ENCODE measurements around the gene GPATCH2L.

The GPATCH2L gene

DNA sequence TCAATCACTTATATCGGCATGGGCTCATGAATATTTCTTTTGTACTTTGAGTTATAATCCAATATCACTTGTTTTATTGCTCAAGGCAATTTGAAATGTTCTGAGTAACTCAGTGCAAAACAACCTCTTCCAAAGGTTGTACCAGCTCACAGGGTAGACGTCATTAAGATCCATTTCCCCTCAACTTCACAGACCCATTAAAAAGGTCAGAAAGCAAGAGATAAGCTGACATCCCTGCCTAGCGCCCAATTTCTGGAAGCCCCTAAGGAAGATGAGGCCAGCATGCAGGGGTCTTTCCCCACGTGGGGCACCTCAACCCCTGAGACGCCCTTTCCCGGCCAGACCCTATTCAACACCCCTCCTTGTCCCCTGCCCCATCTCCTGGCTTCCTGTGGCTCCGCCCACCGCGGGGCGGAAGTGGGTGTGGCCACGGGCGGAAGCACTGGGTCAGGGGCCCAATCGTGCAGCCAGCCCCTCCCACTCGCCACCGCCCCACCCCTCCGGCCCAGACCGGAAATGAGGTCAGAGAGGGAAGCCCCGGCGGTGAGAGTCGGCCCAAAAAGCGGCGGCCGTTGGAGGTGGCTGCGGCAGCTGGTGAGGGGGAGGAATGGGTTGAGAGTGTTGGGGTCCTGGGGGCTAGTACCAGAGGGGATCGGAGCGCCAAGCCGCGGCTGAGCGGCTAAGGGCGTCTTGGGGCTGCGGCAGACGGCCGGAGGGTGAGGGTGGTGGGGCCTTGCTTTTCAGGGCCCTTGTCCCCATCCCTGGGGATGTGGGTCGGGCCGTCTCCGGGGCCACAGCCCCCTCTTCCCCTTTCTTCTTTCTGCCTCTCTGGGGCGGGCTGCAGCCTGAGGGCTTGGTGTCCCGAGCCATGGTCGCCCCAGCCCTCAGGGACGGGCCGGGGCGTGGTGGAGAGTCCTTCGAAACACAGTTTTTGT lies at the start of gene GPATCH2L:
Gene GPATCH2L (plus strand): TSS at position 525 of the 935 bp plus-strand sequence. CDS start 2,442 bp downstream, outside the sequence.
- DNase-seq (ENCODE audit: low read depth, low spot score) = peak; percentile 98

DNA sequence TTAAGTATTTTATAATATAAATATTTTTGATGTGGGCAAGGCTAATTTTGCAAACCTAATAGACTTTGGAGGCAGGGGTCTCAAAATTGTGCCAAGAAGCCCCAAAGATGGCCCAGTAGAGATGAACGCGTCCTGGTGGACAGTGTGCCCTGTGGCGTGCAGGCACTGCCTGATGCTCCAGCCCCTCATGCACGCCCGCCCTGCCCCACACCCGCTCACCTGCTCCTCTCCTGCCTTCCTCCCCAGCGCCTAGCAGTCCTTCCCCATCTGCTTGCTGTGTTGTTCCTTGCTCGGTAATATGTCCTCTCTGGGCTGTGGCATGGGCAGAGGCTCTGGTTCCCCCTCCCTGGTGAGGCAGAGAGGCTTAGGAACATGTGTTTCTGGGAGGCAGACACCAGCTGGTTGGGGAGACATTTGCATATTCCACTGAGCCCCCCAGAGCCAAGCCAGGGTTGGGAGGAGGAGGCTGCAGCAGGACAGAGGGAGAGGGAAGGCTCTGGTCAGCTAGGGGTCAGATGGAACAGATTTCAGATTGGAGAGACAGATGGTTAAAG lies 46.8 kb upstream of the GPATCH2L start:
- DNase-seq (ENCODE audit: low read depth, low spot score) = no peak

DNA sequence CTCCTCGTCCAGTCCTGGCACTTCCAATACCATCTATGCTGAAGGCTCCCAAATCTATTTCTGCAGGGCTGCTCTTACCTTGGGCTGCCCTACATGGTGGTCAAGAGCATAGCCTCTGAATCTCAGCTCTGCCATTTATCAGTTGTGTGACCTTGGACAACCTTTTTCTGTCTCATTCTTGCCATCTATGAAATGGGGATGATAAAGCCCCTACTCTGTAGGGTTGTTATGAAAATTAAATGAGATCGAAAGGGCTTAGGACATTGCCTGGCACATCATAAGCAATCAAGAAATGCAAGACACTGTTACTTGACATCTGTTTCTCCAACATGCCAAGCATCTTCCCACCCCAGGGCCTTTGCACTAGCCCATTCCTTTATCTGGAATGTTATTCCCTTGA lies 45.5 kb upstream of the GPATCH2L start:
- no peak for DNase-seq (ENCODE audit: low read depth, low spot score)

DNA sequence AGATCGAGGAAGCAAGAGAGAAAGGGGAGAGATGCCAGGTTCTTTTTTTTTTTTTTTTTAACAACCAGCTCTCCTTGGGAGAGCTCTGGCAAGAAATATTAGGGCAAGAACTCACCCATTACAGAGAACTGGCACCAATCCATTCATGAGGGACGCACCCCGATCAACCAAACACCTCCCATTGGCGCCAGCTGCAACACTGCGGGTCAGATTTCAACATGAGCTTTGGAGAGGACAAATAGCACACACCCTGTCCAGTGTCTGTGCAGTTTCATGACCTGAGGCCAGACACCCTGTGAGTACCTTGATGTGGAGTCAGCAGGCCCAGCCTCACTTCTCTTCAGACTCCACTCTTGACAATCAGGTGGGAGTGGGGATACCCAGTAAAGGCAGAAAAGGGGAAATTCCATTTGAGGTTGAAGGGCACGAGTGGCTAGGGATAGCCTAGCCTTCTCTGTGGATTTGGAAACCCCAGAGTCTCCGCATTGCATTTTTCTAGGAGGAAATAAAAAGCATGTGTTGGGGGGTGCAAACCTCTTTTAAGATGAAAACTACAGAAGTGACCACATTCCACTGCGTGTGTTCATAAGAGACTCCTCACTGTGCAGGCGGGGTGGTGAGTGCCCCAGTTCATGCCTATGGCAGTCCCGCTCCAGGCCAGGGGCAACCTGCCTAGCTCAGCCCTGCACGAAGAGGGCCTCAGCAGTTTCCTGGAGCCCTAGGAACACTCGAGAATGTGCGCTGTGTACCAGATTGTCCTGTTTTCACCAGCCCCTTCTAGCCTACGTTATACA lies 42.4 kb upstream of the GPATCH2L start:
- DNase-seq (ENCODE audit: low read depth, low spot score) = no peak

DNA sequence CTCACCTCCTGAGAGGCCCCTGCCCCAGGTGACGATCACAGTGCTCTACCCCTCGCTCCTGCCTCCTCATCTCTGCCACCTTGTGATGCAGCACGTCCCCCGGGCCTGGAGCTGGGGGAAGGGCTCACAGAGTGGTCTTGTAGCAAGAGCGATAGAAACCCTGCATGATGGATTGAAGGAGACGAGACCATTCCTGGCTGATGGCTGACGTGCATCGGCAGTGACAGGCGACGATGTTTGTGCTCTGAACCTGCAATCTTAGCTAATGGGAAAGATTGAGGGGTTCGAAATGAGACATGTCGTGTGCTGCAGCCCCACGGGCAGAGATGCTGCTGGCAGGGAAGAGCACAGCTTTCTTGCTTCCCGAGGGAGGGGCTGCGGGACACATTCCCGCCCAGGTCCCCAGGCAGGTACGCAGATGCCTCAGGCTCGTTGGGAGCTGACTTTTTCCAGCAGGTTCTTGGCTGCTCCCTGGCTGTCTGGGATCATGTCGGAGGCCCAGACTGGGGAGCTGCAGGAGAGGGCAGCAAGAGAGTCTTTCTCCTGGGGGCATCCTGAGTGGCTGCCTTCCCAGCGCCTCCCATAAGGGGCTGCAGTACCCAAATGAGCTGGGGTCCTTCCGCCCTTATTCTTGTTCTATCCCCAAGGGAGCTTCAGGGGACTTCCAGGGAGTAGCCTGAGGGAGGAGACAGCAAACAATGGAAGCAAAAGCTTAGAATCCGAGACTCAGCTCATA lies 38.7 kb upstream of the GPATCH2L start:
- no peak for DNase-seq (ENCODE audit: low read depth, low spot score)

DNA sequence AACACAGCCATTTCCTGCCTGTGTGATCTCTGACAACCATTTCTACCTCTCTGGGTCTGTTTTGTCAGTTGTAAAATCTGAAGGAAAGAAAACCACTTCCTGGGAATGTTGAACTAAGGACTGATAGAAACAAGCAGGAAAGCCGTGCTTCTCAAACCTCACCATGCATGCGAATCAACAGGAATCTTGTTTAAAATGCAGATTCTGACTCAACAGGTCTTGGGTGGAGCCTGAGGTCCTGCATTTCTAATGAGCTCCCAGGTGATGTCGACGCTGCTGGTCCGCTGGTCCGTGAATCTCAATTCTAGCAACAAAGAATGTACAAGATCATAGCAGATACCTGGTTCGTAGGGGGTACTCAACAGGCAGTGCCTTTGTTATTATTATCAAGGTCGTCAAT lies 38.0 kb upstream of the GPATCH2L start:
- no peak for DNase-seq (ENCODE audit: low read depth, low spot score)

DNA sequence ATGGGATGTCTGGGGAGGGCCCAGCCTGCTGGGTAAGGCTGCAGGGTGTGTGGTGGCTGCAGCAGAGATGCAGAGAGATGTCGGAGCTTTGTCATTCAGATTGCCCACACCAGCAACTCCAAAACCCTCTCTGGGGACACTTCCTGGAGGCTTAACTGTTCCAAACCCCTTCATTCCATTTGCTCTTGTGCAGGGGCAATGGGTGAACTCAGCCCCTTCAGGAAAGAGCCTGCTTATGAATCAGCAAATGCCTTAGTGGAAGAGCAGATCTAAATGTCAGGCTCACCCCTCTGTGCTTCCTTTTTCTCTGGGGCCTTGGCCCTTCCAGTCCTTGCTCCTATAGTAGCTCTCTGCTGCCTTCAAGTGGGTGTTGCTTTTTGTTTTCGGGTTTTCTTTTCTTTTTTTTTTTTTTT lies 36.7 kb upstream of the GPATCH2L start:
- no peak for DNase-seq (ENCODE audit: low read depth, low spot score)

DNA sequence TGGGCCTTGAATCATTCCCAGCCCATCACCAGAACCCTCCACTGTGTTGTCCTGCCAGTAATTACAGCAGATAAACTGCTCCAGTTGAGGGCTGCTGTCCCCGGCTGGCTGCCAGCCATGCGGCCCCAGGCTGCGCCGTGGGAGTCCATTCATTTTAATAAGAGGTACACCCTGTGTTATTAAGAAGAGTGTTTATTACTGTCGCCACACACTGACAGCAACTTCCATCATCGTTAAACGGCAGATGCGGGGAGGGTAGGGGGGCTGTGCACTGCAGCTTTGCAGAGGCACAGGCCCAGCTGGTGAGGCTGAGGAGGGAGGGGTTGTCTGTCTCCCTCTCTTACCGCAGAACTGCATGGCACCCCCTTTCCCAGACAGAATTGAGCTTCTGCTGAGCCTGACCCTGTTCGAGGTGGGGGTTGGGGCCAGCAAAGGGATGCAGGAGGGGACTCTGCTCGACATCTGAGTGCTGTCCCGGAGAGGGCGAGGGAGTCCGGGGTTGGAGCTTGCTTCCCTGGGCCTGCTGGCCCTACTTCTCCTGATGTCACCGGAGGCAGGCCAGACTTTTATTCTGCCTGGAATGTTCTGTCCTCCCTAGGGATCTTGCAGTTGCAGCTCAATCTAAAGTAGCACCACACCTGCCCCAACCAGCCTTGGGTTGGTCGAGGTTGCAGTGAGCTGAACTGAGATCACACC lies 33.8 kb upstream of the GPATCH2L start:
- no peak for DNase-seq (ENCODE audit: low read depth, low spot score)

DNA sequence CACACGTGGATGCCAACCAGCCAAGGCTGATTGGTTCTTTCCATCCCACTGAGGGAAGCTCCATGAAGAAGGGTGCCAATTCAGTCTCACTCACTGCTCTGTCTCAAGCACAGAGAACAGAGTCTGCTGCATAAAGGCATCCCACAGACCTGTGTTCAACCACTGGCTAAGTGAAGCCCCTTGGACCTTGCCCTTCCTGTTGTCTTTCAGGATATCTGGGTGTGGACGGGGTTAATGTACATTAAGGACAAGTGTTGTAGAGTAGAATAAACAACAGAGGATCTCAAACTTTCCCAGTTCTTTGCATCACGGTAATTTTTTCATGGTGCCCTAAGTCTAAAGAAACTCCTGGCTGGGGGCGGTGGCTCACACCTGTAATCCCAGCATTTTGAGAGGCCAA lies 33.1 kb upstream of the GPATCH2L start:
- DNase-seq (ENCODE audit: low read depth, low spot score) = no peak

DNA sequence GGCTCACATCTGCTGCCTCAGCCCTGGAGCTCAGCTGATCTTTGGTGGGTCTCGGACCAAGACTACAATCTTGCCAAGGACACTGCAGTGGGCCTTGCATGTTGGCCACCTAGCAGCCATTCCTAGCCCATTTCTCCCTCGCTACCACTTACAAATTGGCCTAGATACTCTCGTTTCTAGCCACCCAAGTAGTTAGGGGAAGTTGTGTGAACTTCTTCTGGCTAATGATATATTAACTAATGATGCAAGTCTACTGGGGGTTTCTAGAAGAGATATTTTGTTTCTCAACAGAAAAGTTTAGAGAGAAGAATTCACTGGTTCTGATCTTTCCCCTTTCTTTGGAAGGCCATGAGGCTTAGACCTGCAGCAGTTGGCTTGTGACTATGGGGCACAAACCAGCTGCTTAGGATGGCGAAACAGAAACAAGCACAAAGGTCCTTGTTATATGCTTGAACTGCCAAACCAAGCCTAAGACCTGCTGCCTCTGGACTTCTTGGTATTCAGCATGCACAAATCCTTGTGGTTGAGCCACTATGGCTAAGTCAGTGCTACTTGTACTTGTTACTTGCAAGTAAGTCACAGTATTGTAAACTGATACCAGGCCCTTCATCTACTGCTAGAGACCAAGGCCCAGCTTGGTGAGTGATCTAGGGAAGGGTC lies 30.5 kb upstream of the GPATCH2L start:
- DNase-seq (ENCODE audit: low read depth, low spot score) = no peak

DNA sequence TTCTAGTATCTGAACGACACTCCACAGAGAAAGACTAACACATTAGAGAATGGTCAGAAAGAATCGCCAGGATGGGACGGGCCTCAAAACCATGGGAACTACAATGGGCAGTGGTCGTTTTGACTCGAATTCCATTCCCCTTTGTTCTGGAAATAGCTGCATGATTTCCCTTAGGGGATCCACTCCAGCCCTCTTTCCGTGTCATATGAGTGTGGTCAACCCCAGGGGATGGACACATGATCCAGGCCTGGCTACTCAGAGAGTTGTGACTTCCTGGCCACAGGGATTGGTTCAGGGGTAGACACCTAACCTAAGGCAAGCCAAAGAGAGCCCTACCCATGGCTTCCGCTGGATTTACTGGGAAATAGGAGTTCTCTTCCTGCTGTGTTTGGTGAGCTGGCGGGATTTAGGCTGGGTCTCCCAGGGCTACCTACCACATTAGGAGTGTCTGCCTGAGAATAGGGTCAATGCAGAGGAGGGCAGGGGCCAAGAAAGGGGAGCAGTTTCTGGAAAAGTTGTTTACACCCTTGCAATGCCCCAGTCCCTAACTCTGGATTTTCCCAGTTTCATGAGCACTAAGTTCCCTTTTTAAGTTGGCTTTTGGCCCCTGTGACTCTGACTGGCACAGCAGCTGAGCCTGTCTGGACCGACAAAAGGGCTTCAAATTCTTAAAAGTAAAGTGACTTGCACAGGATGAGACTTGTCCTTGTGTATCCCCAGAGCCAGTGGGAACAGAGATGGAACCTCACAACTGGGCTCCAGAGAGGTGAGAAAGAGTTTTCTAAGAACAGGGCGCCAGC lies 28.1 kb upstream of the GPATCH2L start:
- DNase-seq (ENCODE audit: low read depth, low spot score) = no peak

DNA sequence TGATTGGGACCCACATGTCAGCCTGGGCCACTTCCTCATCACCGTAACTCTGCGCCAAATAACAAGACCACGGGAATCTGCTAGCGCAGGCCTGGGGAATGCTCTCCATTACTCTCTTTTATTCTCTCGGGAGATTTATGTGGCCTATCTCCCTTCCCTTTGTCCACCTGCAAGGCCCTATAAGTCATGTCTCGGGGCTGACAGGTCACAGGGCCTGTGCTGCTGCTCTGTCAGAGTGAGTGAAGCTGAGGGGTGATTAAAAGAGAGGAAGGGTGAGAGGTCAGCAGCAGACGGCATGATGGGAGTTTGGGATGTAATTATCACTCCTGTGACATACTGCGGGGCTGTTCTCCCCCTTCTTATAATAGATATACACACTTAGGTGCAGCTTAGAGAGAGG lies 26.2 kb upstream of the GPATCH2L start:
- no peak for DNase-seq (ENCODE audit: low read depth, low spot score)

DNA sequence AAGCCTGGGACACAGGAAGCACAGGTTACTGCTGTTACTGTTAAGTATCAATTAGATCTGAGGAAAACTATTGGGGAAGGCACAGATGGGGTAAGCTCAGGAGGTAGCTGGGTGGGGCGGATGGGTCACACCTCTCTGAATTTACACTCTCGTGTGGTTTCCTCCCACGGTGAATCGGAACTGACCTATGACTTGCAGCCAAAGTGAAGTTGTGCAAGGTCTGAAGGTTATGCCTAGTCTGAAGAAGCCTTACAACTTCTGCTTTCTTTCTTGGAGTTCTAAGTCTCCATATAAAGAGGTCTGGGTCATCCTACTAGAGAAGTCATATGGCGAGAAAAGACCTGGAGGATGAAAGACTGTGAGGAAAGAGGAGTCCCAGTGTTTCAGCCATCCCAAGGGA lies 25.6 kb upstream of the GPATCH2L start:
- no peak for DNase-seq (ENCODE audit: low read depth, low spot score)

DNA sequence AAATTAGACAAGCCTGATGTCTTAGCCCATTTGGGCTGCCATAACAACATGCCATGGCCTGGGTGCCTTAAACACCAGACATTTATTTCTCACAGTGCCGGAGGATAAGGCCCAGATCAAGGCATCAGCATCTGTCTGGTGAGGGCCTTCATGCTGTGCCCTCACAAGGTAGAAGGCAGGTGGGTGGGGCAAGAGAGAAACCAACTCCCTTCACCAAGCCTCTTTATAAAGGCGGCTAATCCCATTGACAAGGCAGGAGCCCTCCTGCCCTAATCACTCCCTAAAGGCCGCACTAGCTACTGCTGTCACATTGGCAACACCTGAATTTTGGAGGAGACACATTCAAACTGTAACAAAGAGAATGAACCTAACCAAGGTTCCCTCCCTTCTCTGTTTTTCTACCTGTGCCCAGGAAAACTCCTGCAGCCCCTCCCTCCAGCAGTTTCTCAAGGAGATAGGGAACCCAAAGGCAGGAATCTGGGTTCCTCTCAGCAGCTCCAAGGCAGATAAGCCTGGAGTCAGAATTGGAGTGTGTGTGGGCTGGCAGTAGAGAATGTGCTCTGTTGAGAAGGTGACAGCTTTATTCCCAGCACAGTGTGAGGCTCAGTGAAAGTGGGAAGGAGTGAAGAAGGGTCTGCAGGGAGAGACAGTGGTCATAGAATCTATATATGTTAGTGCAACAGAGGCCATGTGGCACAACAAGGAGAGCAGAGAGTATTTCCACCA lies 21.7 kb upstream of the GPATCH2L start:
- DNase-seq (ENCODE audit: low read depth, low spot score) = no peak

DNA sequence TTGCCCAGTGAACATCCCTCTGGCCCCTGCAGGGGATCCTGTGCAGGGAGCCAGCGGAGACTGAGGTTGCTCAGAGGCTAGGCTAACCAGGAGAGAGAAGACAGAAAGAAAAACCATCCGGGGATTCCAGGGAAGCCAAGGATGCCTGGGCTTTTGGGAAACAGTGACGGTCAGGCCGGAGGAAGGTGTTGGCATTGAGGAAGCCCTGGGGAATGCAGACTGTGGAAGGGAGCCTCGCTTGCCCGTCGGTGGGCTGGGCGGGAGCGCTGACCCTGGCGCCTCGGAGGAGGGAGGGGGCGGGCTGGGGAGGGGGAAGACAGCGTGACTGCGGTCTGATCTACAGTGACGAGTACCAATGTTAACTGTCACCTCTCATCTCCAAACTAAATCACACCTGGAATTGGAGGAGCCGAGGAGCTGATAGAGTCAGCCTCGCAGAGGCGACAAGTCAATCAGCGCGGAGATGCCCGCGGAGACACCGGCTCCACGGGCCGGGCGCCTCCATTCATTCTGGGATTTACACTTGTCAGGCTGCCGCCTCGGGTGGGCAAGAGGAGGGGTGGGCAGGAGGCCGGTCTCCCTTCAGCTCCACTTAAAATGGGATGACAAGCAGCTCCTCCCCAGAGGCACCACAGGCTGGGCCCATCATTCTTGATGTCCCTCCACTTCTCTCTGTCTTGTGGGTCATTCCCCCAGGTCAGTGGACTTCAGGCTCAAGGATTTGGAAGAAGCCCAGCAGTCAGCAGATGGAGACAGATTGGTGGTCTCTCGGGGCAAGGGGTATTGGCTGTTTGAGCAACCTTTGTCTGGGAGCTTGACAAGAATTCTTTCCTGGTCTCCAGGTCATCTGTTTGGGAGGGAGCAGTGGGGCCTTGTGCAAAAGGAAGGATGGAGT lies 20.4 kb upstream of the GPATCH2L start:
- DNase-seq (ENCODE audit: low read depth, low spot score) = no peak

DNA sequence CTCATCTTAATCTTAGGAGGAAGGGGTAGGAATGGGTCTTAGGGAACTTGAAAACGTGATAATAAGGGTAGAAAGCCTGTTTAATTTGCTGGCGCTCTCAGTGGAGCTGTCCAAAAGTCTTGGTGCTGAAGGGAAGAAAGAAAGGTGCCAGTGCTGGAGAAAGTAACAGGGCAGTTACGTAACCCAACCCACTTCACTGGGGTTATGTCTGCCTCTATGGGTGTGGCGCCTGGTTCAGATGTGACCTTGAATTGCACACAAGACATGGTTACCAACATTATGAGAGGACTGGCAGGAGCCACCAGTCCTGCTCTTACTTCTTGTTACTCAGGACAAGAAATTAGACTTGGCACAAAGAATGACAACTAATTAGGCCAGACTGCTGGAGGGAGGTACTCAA lies 18.6 kb upstream of the GPATCH2L start:
- no peak for DNase-seq (ENCODE audit: low read depth, low spot score)

DNA sequence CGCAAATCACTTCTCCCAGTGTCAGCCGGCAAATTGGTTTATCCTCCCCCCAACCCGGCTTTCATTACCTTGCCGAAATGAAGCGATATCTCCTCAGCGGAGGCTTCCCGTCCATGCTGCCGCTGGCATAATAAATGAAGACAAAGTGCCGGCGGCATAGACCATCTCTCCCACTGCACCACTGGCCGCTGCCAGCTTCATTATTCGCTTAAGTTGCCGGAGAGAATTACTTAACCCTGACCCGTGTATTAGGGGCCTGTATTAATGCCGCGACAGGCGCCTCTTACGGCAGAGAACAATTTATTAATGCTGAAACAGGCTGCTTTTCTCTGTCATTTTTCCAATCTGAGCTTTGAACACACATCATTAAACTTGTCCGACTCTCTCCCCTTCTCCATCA lies 17.5 kb upstream of the GPATCH2L start:
- no peak for DNase-seq (ENCODE audit: low read depth, low spot score)

DNA sequence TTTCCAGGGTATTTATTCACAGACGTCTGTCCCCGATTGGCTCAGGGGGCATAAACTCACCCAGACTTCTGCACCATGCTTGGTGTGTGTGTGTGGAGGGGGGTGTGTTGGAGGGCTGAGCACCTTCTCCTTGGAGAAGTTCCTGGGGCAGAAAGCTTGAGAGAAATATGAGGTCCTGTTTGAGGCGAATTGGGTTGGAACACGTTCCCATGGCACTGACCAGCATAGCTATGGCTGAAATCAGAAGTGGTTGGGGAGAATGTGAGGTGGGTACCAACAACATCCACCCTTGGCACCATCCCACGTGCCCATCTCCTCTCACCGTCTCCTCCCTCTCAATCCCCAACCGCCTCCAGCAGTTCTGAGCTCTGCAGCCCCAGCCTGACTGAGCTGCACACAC lies 16.0 kb upstream of the GPATCH2L start:
- no peak for DNase-seq (ENCODE audit: low read depth, low spot score)

Data from activated CD4-positive, CD25-positive, alpha-beta regulatory T cell treated with anti-CD3 and anti-CD28 coated beads, Interleukin-2, amount 50 U/mL, for 16 hours (primary cell).